ENCODE measurements around the gene LYAR.

DNA sequence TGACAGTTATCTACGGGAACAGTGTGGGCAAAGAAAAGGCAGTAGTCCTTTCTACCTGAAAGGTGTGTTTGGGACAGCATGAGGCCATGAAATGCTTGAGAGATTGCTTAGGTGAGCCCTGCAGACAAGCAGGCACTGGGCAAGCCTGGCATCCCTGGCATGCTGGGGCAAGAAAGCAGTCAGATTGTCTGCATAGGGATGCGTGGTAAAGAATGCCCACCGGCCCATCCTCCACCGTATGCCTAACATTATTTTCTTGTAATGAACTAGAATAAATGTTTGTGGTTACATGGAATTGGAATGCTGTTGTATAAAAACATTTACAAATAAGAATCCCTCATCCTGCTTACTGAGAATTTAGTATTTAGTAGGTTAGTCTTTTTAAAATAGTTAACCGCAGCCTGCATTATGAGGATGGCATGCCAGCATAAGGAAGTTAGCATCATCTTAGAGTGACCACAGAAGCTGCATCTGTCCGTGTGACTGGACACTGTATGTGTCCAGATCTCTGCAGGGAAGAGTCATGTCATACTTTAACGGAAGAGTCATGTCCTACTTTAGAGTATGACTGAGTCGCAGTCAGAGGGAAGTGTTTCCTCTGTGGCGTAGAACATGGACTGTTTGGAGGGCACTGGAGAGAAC, 19.0 kb upstream of the LYAR start:
- TF ChIP-seq POLR2AphosphoS5 (IDR thresholded peaks at IDR 0.05; ENCODE audit: low read depth, low read length) (no peak), TAF1 (IDR thresholded peaks at IDR 0.05; ENCODE audit: borderline replicate concordance, insufficient read depth, low read length) (no peak), SIN3A (IDR thresholded peaks at IDR 0.05; ENCODE audit: borderline replicate concordance, insufficient read depth, low read length) (no peak)
